Fibroblast of skin of back (primary cell): Measurements from ENCODE around the gene METRN.

Experiments
- DNase-seq: peaks from one replicate; pipeline ENCODE4 v3.0.0-alpha.2; 2013

METRN gene

GRCh38 chr16:725463-726187 lies 10.7 kb downstream of the METRN start:
- DNase-seq, result no peak

- no peak for DNase-seq
Measured at GRCh38 chr16:726188-726437, 11.2 kb downstream of the METRN start.

- DNase-seq, result peak; percentile 37
Measured at GRCh38 chr16:726438-727290, 11.7 kb downstream of the METRN start, which contains the start of the genes CCDC78 and HAGHL. CCDC78 (minus strand) TSS chr16:726443; CDS start chr16:726367, 76 bp downstream. HAGHL (plus strand) TSS chr16:727106; CDS start chr16:727510, 404 bp downstream.

- no peak for DNase-seq
Measured at GRCh38 chr16:727291-727977, 12.5 kb downstream of the METRN start.

GRCh38 chr16:728131-728889 lies 13.4 kb downstream of the METRN start:
- peak; percentile 76 for DNase-seq

GRCh38 chr16:728890-729744 lies 14.2 kb downstream of the METRN start:
- no peak for DNase-seq

GRCh38 chr16:729768-730665 lies 15.1 kb downstream of the METRN start:
- DNase-seq, result no peak

GRCh38 chr16:730666-731509 lies 16.0 kb downstream of the METRN start:
- DNase-seq, result no peak

- no peak for DNase-seq
Measured at GRCh38 chr16:732332-732731, 17.4 kb downstream of the METRN start.

GRCh38 chr16:732936-733335 lies 18.0 kb downstream of the METRN start:
- no peak for DNase-seq

GRCh38 chr16:733382-734207 lies 18.7 kb downstream of the METRN start:
- DNase-seq, result no peak

- no peak for DNase-seq
Measured at GRCh38 chr16:734208-734980, 19.5 kb downstream of the METRN start.

GRCh38 chr16:734981-735881 lies 20.3 kb downstream of the METRN start:
- no peak for DNase-seq

GRCh38 chr16:735982-736453 lies 21.1 kb downstream of the METRN start:
- no peak for DNase-seq

GRCh38 chr16:736936-737481 lies 22.1 kb downstream of the METRN start:
- no peak for DNase-seq
